HG03565 (cell line): ENCODE measurements around the gene TPST1.
"Not testable (repeated sequence)": the region's sequence is repeated elsewhere in the genome, so short reads cannot be mapped to it uniquely, and the experiment has no call there.

Experiments
- ATAC-seq: cut with Tn5 transposase; IDR thresholded peaks from one replicate; pipeline ENCODE4 v1.9.1; 2021; ENCODE audit warnings: mild to moderate bottlenecking, moderate library complexity; ENCODE audit not compliant: unreplicated experiment

Gene TPST1

GRCh38 chr7:66324985-66325384, 119.9 kb downstream of the TPST1 start:
- not testable (repeated sequence) for ATAC-seq

- no peak for ATAC-seq
Measured at GRCh38 chr7:66326501-66327215, 121.5 kb downstream of the TPST1 start.

GRCh38 chr7:66330961-66331360, 125.8 kb downstream of the TPST1 start:
- ATAC-seq: no peak

GRCh38 chr7:66331883-66332282, 126.7 kb downstream of the TPST1 start:
- no peak for ATAC-seq

- no peak for ATAC-seq
Measured at GRCh38 chr7:66333443-66333842, 128.3 kb downstream of the TPST1 start.

GRCh38 chr7:66335318-66335717, 130.2 kb downstream of the TPST1 start:
- no peak for ATAC-seq

GRCh38 chr7:66336760-66337159, 131.6 kb downstream of the TPST1 start:
- ATAC-seq: no peak

- no peak for ATAC-seq
Measured at GRCh38 chr7:66339141-66339540, 134.0 kb downstream of the TPST1 start.

GRCh38 chr7:66344166-66344565, 139.0 kb downstream of the TPST1 start:
- ATAC-seq: no peak

GRCh38 chr7:66348531-66348930, 143.4 kb downstream of the TPST1 start:
- no peak for ATAC-seq

- ATAC-seq: no peak
Measured at GRCh38 chr7:66348959-66349358, 143.8 kb downstream of the TPST1 start.

GRCh38 chr7:66352071-66352470, 146.9 kb downstream of the TPST1 start:
- ATAC-seq: no peak

GRCh38 chr7:66353547-66353946, 148.4 kb downstream of the TPST1 start:
- no peak for ATAC-seq

GRCh38 chr7:66355756-66356155, 150.6 kb downstream of the TPST1 start:
- ATAC-seq: no peak

GRCh38 chr7:66356277-66356721, 151.2 kb downstream of the TPST1 start:
- ATAC-seq: no peak

- no peak for ATAC-seq
Measured at GRCh38 chr7:66357087-66357486, 152.0 kb downstream of the TPST1 start.

GRCh38 chr7:66359656-66360211, 154.6 kb downstream of the TPST1 start:
- ATAC-seq: no peak

- ATAC-seq: no peak
Measured at GRCh38 chr7:66362136-66362535, 157.0 kb downstream of the TPST1 start.

- no peak for ATAC-seq
Measured at GRCh38 chr7:66363635-66364034, 158.5 kb downstream of the TPST1 start.

- ATAC-seq: not testable (repeated sequence)
Measured at GRCh38 chr7:66365031-66365430, 159.9 kb downstream of the TPST1 start.

- ATAC-seq: no peak
Measured at GRCh38 chr7:66371096-66371824, 166.1 kb downstream of the TPST1 start.
